ENCODE data around the gene CCDC88A. TPM values are rescaled to one million over a fixed set of nuclear protein-coding genes. Genes with fewer than 3 reads are reported as not detected.
"Not testable (repeated sequence)": the region's sequence is repeated elsewhere in the genome, so short reads cannot be mapped to it uniquely, and the experiment has no call there.

Gene CCDC88A
- total RNA-seq, 1 experiment from 2014 or later = 21.6 TPM

DNA sequence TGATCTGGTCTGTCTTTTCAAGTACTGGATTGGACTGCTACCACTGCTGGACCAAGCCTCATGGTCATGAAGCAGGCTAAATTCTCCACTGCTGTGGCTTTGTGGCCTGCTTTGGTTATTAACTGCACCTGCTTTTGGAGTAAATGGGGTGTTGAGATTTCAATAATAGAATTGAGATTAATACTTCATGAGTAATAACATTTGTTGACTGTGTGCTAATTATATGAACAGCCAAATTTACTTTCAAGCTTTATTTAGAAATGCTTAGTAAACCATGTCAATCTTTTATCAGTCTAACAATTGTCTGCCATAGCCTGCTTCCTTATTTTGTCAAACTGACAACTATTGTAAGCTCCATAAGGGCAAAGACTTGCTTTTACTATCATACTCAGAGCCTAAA is 123.3 kb downstream of the CCDC88A start:
- CTCF ChIA-PET = no interaction called here
- POLR2A ChIA-PET (ENCODE audit: unreplicated experiment) = interaction anchor here (0.6 kb wide), 1 partner anchor 65 kb away, joined by 4 read pairs; no protein-coding TSS in a partner anchor

GRCh38 chr2:55283083-55283482 is 136.6 kb downstream of the CCDC88A start:
- H3K9ac ChIP-seq (ENCODE audit: low read length) = no peak overlapping the region; the same call in 1 of the 2 replicates
- H3K4me2 ChIP-seq (ENCODE audit: low read length) = peak overlapping the region; percentile 95
- H3K4me1 ChIP-seq (ENCODE audit: insufficient read depth, low read length) = peaks cover 17% of the 10 kb centered on the region
- H4K20me1 ChIP-seq (ENCODE audit: low read length) = no peaks in the 10 kb centered on the region
- no peak overlapping the region for H2AFZ ChIP-seq (ENCODE audit: low read length)
- ChIA-PET CTCF (no interaction called here), POLR2A (ENCODE audit: unreplicated experiment) (no interaction called here)
- intact Hi-C loops (cut with micrococcal nuclease) = loop anchor here (2.0 to 5.0 kb wide), 2 partner anchors 136 to 229 kb away; partner anchors contain the start of gene CCDC88A
- H3K36me3 ChIP-seq (ENCODE audit: low read depth, low read length) = no peaks in the 10 kb centered on the region
- peaks cover 13% of the 10 kb centered on the region for H3K79me2 ChIP-seq (ENCODE audit: low read length)
- no peak overlapping the region for H3K27ac ChIP-seq (ENCODE audit: low read length)
- no TSS peak for BruUV-seq (replicated peaks)
- H3K4me3 ChIP-seq (ENCODE audit: low read length) = peak overlapping the region; percentile 84; the same call in 1 of the 2 replicates
- ATAC-seq (no peak), DNase-seq (no peak)
- H3K27me3 ChIP-seq (ENCODE audit: low read length) = no peaks in the 10 kb centered on the region
- H3F3A ChIP-seq (ENCODE audit: low read length, unreplicated experiment) = no peaks in the 10 kb centered on the region
- no peaks in the 10 kb centered on the region for H3K9me2 ChIP-seq (replicated peaks; ENCODE audit: low read length)
- H3K9me3 ChIP-seq (ENCODE audit: low read length) = no peaks in the 10 kb centered on the region
- TF ChIP-seq EZH2 (IDR thresholded peaks at IDR 0.05; ENCODE audit: low read length, unreplicated experiment) (no peak), EZH2phosphoT487 (IDR thresholded peaks at IDR 0.05; ENCODE audit: borderline replicate concordance, low read length) (no peak)
- TF ChIP-seq, protein P1, sequence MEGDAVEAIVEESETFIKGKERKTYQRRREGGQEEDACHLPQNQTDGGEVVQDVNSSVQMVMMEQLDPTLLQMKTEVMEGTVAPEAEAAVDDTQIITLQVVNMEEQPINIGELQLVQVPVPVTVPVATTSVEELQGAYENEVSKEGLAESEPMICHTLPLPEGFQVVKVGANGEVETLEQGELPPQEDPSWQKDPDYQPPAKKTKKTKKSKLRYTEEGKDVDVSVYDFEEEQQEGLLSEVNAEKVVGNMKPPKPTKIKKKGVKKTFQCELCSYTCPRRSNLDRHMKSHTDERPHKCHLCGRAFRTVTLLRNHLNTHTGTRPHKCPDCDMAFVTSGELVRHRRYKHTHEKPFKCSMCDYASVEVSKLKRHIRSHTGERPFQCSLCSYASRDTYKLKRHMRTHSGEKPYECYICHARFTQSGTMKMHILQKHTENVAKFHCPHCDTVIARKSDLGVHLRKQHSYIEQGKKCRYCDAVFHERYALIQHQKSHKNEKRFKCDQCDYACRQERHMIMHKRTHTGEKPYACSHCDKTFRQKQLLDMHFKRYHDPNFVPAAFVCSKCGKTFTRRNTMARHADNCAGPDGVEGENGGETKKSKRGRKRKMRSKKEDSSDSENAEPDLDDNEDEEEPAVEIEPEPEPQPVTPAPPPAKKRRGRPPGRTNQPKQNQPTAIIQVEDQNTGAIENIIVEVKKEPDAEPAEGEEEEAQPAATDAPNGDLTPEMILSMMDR (conservative IDR thresholded peaks at IDR 0.05; ENCODE audit: low read depth, low read length) = no peak

More for the DNA sequence above, 123.3 kb downstream of the CCDC88A start:
- peaks cover 4% of the 10 kb centered on the region; the same call in 1 of the 2 replicates for H3K36me3 ChIP-seq (ENCODE audit: low read depth, low read length)
- TF ChIP-seq EZH2 (IDR thresholded peaks at IDR 0.05; ENCODE audit: low read length, unreplicated experiment) (no peak), EZH2phosphoT487 (IDR thresholded peaks at IDR 0.05; ENCODE audit: borderline replicate concordance, low read length) (no peak)
- TF ChIP-seq, protein P1 (conservative IDR thresholded peaks at IDR 0.05; ENCODE audit: low read depth, low read length) = no peak
- no peak overlapping the region for H2AFZ ChIP-seq (ENCODE audit: low read length)
- no peaks in the 10 kb centered on the region for H3K9me3 ChIP-seq (ENCODE audit: low read length)
- H3K79me2 ChIP-seq (ENCODE audit: low read length) = no peaks in the 10 kb centered on the region
- H3K4me2 ChIP-seq (ENCODE audit: low read length) = no peak overlapping the region
- H3F3A ChIP-seq (ENCODE audit: low read length, unreplicated experiment) = no peaks in the 10 kb centered on the region
- ATAC-seq (no peak), DNase-seq (no peak)
- no peaks in the 10 kb centered on the region for H3K9me2 ChIP-seq (replicated peaks; ENCODE audit: low read length)
- no peak overlapping the region for H3K9ac ChIP-seq (ENCODE audit: low read length)
- H3K4me3 ChIP-seq (ENCODE audit: low read length) = no peak overlapping the region
- H3K4me1 ChIP-seq (ENCODE audit: insufficient read depth, low read length) = no peaks in the 10 kb centered on the region
- intact Hi-C loops (cut with micrococcal nuclease) = no loop called here
- H3K27me3 ChIP-seq (ENCODE audit: low read length) = no peaks in the 10 kb centered on the region
- no TSS peak for BruUV-seq (replicated peaks)
- no peaks in the 10 kb centered on the region for H4K20me1 ChIP-seq (ENCODE audit: low read length)
- no peak overlapping the region for H3K27ac ChIP-seq (ENCODE audit: low read length)

GRCh38 chr2:55282110-55282917 is 137.3 kb downstream of the CCDC88A start:
- H3K9me3 ChIP-seq (ENCODE audit: low read length) = no peaks in the 10 kb centered on the region
- no peaks in the 10 kb centered on the region for H3F3A ChIP-seq (ENCODE audit: low read length, unreplicated experiment)
- H3K4me1 ChIP-seq (ENCODE audit: insufficient read depth, low read length) = peaks cover 17% of the 10 kb centered on the region
- no peaks in the 10 kb centered on the region for H3K27me3 ChIP-seq (ENCODE audit: low read length)
- intact Hi-C loops (cut with micrococcal nuclease) = loop anchor here (1.0 to 5.0 kb wide), 3 partner anchors 13 to 230 kb away; partner anchors contain the start of genes CCDC88A and MTIF2
- peak; percentile 80 for DNase-seq
- ATAC-seq = peak; percentile 96
- TF ChIP-seq, protein P1 (conservative IDR thresholded peaks at IDR 0.05; ENCODE audit: low read depth, low read length) = no peak
- TF ChIP-seq EZH2phosphoT487 (IDR thresholded peaks at IDR 0.05; ENCODE audit: borderline replicate concordance, low read length) (no peak), EZH2 (IDR thresholded peaks at IDR 0.05; ENCODE audit: low read length, unreplicated experiment) (no peak)
- ChIA-PET POLR2A (ENCODE audit: unreplicated experiment) (no interaction called here), CTCF (no interaction called here)
- no peaks in the 10 kb centered on the region for H3K9me2 ChIP-seq (replicated peaks; ENCODE audit: low read length)
- H4K20me1 ChIP-seq (ENCODE audit: low read length) = no peaks in the 10 kb centered on the region
- peak overlapping the region; percentile 83 for H2AFZ ChIP-seq (ENCODE audit: low read length)
- peak overlapping the region; percentile 57 for H3K27ac ChIP-seq (ENCODE audit: low read length)
- peak overlapping the region; percentile 95 for H3K4me2 ChIP-seq (ENCODE audit: low read length)
- peaks cover 13% of the 10 kb centered on the region for H3K79me2 ChIP-seq (ENCODE audit: low read length)
- H3K36me3 ChIP-seq (ENCODE audit: low read depth, low read length) = no peaks in the 10 kb centered on the region
- H3K4me3 ChIP-seq (ENCODE audit: low read length) = peak overlapping the region; percentile 84
- H3K9ac ChIP-seq (ENCODE audit: low read length) = peak overlapping the region; percentile 79
- BruUV-seq (replicated peaks) = TSS peak; percentile 63

DNA sequence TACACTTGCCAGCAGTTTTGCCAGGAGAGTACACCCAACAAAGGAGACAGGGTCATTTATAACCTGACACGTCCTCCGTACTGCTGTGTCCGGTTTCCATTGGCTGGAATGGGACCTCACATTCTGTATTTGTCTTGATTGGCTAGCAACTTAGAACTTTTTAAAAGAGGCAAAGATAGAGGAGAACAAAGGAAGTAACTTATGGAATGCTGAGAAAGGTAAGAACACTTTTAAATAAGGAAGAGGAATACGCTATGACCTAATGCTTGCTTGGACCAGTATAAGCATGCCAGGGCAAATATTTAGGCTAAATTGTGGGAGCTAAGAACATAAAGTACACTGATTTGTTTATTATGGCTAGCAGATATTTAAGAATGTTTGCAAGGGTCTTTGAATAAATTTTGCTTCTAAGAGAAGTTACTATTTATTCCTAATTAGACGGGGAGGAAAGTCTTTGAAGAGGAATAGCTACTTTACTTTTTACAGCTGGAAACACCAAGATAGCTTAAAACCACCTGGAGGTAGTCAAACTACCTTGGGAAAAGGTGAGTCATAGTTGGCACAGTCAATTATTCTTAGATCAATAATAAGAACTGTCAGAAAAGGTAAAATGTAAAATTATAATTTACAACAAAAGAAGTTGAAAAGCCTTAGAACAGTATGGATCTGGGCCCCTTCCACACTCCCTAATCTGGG is 138.7 kb downstream of the CCDC88A start:
- TSS peak; percentile 56 for BruUV-seq (replicated peaks)
- H3F3A ChIP-seq (ENCODE audit: low read length, unreplicated experiment); H3K36me3 ChIP-seq (ENCODE audit: low read depth, low read length); H3K4me2 ChIP-seq (ENCODE audit: low read length); H3K9me3 ChIP-seq (ENCODE audit: low read length); H3K4me3 ChIP-seq (ENCODE audit: low read length); ATAC-seq; CTCF ChIA-PET; H3K9me2 ChIP-seq (replicated peaks; ENCODE audit: low read length); H3K27ac ChIP-seq (ENCODE audit: low read length); POLR2A ChIA-PET (ENCODE audit: unreplicated experiment); H3K27me3 ChIP-seq (ENCODE audit: low read length); H3K9ac ChIP-seq (ENCODE audit: low read length); H4K20me1 ChIP-seq (ENCODE audit: low read length): not testable (repeated sequence)
- Histone ChIP-seq H2AFZ (ENCODE audit: low read length) (peak overlapping the region; percentile 83; the same call in 1 of the 2 replicates), H3K4me1 (ENCODE audit: insufficient read depth, low read length) (peaks cover 17% of the 10 kb centered on the region), H3K79me2 (ENCODE audit: low read length) (peaks cover 13% of the 10 kb centered on the region)
- peak; percentile 56 for DNase-seq
- intact Hi-C loops (cut with micrococcal nuclease) = loop anchor here (5.0 kb wide), 1 partner anchor 231 kb away; no protein-coding TSS in a partner anchor
